Dermis blood vessel endothelial cell (primary cell): ENCODE results near the gene NPTN. TPM values are rescaled to one million over a fixed set of nuclear protein-coding genes. Genes with fewer than 3 reads are reported as not detected.
A peak's percentile ranks its signal among the peaks of the same experiment; 100 is the strongest.
"Not testable (repeated sequence)": the region's sequence is repeated elsewhere in the genome, so short reads cannot be mapped to it uniquely, and the experiment has no call there.

Source experiments
- DNase-seq: peaks from one replicate; pipeline ENCODE4 v3.0.0; 2010
- total RNA-seq: library from RNA; depleted of rRNA; stranded (reverse); fragments of >200 nt; gene quantifications from 2 replicates; pipeline ENCODE4 v1.2.3, GENCODE V29; 2014

NPTN gene
- total RNA-seq, 1 donor from 2014 or later = 102 TPM

DNA sequence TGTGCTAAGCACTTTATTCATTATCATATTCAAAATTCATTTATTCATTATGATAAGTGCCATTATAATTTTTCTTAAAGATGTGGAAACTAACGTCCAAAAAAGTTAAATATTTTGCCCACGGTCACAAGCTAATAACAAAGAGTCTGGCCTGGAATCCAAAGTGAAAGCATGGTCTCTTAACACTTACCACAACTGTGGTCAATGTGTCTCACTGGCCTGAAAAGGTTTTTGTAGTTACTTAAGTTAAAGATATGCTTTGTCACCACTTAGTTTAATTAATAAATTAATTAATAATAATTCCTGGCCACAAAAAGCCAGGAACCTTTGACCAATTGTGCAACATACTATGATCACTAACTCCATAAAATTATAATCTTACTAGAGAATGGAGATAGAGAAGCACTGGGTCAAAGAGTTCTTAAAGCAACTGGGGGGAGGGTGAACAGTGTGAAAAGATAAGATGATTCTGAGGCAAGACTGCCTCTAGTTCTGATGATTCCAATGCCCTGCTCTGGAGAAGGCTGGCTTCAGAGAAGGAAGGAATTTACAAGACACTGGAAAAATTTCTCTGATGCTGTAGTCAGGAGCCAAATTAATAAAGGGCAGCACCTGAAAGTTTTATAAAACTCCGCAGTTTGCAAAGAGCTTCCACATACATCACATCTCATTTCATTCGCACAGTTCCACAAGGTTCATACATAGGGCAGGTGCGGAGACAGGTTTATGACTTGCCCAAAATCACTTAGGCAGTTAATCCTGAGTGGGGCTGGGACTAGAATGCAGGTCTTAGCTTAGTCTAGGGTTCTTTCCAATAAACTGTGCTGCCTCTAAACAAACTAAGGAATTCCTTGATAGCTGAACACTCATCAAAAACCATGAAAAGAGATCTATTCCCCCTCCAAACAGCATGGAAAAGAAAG is 32.5 kb downstream of the NPTN start:
- DNase-seq = no peak

DNA sequence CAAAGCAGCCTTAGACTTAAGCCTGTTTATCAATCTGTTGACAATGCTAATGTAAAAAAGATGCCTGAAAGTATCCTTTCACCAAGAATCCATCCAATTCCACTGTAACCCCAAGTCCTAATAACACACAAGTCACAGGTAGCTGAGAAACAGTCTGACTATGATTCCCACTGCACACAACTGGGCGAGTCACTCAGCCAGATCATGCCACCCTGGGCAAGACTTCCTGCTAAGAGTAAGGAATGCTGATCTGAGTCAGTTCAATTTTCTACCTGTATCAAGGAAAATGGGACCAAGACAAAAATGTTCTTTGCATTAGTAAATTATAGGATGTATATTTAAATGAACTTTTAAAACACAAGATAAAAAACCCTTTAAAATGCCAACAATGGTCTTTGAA is 33.3 kb downstream of the NPTN start:
- DNase-seq = peak; percentile 32

DNA sequence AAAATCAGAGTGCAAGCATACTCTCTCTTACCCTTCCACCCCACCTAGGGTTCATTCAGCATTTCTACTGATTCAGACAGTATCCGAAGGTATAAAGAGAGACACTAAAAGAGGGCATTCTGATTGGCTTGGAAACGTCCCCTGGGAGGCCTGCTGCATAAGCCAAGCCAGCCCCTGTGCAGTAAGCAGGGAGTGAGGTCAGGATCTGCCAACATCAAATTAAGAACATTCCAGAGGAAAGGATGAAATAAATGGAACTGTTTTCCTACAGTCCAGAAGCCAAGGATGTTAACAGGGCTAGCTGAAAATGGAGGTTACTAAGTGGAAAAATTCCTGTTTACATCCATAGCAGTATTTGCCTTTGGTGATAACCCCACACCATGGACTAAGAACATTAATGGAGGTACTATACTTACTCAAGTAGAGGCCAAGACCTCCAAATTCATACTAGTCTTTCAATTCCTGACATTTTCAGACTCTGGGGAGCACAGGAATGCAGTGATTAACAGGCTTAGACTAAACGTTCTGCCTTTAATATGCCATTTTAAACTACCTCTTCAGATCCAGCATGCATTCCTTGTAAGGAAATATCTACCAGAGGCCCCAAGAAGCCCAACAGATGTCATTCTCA is 34.5 kb downstream of the NPTN start:
- DNase-seq = no peak

DNA sequence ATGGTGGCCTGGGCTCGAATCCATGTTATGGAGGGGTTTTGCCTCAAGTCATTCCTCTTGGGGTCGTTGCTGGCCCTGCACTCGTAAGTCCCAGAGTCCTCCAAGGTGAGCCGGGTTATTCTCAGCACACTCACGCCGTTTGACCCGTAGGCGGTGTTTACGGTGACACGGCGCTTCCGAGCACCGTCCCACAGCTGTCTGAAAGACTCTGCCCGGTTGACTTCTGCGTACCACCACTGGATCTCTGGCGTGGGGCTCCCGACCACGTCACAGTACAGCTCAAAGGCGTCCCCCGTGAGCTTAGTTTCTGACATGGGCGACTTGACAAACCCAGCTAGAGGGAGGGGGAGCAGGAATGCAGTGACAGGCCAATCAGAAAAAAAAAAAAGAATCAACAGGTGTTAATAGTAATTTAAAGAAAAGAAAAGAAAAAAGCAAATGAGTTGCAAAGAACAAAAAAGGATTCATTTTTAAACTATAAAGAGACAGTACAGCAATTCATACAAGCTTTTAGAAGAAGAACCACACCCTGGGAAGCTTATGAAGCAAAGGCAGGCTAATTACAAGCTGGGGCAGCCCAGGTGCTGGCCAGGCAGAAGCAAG is 36.1 kb downstream of the NPTN start:
- no peak for DNase-seq

DNA sequence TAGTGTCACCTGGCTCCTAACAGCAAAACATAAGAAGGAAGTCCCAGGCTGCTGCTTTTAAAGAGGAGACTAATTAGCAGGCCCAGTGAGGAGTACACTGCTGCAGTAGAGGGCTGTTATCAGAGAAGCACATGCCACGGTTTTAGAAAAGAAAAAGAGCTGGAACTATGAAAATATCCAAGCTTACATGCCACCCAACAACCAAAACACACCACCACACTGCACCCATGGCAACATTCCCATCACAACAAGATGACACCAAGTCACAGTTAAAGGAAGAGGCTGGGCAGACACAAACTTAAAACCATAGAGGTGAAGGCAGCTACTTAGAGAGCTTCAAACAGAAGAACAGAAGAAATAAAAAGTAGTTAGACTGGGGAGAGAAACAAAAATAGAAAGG is 37.0 kb downstream of the NPTN start:
- no peak for DNase-seq

DNA sequence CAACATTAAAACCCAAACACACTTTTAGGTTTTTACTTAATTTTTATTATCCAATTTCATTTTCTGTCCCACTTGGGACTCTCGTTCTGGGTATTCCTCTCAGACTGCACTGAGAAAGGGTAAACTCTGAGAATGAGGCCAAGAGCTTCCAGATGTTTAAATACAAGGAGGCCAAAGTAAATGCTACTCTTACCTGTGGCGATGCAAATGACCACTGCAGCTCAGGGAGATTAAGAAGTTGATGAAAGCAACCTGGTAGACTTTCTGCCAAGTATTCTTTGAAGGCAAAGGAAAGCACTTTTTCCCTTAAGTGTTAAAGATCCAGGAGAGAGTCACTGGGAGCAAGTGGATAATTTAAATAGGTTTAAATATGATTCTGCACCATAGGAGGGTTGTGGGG is 39.1 kb downstream of the NPTN start:
- DNase-seq = no peak

DNA sequence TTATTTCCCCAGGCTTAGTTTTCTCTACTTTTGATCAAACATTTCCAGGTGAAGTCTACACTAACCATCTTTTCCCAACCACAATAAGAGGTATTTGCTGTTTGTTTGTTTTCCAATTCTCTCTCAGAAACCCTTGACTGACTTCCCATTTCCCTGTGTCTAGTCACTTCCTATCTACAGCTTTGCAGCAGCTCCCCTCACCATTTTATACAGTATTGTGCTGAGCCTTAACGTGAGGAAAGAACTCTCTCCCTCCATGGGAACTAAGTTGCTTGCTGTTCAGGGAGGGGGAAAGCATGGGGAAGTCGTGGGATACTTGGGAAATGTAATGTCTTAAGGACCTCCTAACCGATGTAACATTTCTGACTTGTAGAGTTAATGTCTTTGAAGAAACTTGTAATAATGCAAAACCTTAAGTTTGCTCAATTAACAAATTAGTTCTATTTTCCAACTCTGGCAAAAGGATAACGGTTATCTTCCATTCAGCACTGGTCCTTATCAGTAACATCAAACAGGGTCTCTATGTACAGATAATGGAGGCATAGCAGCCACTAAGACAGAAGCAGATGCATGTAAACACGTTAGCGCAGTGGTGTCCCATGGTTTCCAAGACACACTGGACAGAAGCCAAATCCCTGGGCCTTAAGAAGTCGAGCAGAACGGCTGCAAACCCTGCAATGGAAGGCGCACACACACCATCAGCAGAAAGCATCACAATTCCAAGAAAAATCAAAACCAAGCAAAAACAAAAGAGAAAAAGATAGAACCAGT is 39.7 kb downstream of the NPTN start:
- DNase-seq = peak; percentile 53

DNA sequence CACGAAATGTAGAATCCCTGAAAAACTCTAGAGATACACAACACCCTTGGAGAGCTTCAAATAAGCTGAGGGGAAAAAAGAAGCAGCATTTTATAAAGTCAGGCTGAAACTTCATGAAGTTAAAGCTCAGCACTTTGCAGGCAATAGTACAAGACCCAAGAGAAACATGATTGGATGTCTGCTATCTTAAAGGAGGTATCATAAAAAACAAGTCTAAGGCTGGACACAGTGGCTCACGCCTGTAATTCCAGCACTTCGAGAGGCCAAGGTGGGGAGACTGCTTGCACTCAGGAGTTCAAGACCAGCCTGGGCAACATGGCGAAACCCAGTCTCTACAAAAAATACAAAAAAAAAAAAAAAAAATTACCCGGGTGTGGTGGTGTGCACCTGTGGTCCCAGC is 42.9 kb downstream of the NPTN start:
- DNase-seq = no peak

DNA sequence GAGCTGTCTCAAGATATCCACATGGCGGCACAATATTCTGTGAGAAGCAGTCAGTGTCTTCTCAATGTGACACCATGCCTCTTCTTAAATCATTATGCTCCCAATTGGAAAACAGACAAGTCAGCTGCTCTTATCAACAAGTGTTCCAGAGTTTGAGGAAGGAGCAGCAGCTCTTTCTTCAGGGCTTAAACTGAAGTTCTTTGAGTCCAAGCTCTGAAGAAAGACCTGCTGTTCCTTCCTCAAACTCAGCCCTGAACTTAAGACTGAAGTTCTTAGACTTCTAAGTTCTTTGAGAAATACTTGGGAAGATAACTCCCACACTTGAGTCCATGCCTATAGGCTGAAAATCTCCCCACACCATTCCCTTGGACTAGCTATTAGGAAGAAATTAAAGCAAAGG is 43.4 kb downstream of the NPTN start:
- no peak for DNase-seq

DNA sequence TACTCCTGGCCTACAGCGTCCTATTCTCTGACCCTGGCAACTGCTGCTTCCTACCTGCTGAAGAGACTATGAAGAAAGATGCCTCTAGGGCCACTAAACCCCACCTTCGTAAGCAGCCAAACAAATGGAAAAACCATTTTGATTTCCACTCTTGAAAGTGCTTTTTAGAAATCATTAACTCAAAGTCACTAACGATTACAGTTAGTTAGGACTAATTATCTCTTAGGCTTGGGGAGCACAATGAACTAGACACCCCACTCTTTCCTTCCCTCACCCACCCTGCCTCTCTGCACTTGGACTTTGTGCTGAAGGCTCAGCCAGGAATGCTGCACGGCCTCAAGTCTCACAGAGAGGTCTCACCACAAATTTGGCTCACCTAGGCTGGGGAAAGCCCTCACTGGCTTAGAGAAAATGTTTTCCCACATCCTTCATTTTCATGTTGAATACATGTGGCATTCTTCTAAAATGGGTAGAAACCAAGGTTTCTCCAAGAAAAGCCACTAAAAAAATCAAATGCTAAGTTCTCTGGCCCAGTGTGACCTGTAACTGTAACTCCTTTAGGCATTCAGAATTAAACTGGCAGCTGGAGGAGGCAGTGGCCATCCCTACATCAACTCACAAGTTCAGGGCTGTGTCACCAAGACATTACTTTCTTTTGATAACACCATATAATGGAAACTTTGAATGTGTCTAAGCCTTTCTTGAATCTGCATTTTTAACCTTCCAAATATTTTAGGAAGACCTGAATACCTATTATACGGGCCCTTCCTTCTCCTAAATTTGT is 47.1 kb downstream of the NPTN start:
- DNase-seq = no peak

DNA sequence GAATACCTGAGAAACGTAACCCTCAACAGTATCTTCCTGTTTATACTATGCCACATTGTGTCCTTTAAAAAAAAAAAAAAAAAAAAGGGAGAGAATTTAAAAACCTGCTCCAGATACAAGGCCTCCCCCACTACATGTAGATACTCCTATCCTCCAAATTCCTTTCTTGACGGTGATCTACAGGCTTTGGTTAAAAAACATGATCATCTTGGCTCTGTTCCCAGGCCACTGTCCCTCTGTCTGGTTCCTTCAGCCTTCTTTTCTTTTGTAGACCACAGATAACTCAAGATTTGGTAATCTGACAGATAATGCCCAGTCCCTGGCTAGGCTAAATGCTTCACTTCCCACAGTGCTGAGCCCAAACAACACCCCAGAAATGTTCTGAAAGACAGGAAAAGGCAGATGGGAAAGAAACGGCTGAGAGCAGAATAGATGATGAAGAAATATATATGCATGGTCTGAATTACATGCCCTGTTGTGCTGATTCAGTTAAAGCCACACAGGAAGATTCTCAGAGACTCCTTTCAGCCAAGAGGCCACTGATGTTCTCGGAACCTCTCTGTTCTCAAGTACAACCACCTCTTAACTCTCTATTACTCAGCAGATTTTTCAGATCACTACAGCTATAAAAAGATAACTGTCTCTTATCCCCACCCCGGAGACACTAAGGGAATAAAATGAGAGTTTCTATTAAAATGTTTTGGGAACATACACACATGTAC is 48.3 kb downstream of the NPTN start:
- no peak for DNase-seq

DNA sequence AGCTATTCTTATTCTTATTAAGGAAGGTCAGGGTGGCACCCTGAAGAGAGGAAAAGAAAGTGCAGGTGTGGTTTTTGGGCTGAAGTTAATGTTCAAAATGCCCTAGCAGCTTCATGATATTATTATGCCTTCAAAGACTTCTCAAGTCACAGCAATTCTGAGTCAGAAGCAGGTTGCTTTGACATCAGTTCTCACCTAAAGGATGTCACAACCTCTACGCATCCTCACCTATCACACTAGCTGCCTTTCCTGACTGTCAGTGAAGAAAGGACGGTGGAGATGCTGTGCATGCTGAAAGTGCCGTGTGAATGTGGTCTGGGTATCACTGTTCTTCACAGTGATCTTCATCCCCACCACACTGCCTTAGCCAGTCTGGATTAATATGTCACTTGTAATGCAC is 49.6 kb downstream of the NPTN start:
- DNase-seq = no peak

DNA sequence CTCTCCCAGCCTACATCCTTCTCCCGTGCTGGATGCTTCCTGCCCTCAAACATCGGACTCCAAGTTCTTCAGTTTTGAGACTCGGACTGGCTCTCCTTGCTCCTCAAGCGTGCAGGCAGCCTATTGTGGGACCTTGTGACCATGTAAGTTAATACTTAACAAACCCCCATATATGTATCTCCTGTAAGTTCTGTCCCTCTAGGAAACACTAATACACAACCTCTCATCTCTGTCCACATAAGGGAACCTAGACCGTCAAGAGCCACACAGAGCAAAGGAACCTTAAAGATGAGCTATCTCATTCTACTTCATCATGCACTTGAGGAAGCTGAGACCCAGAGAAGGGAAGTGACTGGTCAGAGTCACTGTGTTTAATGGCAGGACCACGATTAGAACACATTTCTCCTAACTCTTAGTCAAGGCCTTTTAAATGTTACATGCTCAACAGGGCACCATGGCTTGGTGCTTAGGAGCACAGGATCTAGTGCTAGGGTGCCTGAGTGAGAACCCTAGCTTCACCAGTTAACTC is 50.3 kb downstream of the NPTN start:
- no peak for DNase-seq

DNA sequence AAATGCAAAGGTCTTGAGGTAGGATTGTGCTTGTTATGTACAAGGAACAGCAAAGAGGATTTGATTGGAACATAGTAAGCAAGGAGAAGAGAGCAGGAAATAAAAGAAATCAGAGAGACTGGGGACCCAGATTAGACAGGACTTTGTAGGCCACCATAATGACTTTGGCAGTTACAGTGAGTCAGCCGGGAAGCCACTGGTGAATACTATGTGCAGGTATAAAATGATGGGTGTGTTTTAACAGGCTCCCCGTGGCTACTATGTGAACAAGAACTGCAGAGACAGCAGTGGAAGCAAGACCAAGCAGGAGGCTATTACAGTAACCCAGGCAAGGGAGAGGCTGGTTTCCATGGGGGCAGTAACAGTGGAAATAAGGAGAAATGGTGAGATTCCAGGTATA is 55.2 kb downstream of the NPTN start:
- DNase-seq = no peak

DNA sequence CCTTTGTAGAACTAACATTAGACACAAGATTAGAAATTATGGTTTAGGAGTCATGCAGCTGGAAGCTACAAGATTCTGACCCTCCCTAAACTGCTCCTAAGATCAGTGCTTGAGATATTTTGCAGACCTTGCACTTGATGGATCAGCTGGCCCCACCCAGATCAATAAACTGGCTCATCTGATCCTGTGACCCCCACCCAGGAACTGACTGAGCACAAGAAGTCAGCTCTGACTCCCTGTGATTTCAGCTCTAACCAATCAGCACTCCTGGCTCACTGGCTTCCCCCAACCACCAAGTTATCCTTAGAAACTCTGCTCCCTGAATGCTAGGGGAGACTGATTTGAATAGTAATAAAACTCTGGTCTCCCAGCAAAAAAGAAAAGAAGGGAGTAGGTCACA is 55.6 kb downstream of the NPTN start:
- DNase-seq = not testable (repeated sequence)

DNA sequence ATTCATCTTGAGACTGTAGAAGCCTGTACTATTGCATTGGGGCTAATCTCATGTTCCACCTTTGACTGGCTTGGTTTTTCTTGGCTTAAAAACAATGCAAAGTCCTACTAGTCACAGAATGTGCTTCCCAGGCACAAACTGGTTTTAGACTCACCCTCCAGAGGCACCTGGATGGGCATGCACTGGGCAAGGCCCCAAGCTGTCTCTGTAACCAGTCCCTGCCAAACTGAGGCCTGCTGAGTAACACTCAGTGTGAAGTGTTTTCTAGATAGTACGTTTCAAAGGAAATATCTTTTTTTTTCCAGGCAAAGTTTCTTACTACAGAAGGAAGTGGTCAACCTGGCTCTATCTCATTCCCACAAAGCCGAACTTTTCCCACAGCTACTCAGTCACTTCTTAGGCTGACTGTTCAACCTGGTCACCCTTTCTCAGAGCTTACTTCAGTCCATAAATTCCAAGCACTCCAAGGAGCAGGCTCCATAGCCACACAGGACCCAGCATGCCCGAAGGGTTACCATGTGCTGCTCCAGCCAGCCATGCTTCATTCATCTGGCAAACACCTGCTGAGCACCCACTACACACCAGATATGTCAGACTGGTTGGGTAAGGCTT is 57.4 kb downstream of the NPTN start:
- no peak for DNase-seq

DNA sequence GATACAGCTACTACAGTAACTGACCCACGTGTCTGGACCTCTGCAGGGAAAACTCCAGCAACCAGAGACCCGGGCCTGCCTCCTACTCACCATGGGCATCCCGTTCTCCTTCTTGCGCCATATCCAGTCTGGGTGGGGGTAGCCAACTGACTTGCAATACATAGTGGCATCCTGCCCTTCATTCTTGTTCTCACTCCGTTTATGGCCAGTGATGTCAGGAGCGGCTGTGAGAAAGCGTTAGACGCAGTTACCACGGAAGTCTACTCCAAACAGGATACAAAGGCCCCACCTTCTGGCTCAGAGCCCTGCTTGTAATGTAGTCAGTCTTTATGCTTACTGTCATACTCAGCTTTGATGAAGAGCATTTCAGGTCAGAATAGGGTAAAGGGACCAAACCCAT is 59.6 kb downstream of the NPTN start:
- peak; percentile 93 for DNase-seq

DNA sequence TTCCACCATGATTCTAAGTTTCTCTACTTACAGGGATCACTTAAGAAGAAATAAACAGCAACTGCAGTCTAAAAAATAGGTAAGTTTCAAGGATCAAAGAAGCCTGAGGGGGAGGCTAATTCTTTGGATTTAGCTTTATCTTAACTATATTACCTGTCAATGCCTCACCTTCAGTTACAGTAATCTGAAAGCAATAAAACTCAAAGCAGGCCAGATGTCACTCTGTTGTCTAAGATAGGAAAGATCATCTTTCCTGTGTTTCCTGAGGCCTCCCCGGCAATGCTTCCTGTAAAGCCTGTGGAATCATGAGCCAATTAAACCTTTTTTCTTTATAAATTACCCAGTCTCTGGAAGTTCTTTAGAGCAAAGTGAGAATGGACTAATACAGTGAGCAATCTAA is 60.2 kb downstream of the NPTN start:
- DNase-seq = no peak

DNA sequence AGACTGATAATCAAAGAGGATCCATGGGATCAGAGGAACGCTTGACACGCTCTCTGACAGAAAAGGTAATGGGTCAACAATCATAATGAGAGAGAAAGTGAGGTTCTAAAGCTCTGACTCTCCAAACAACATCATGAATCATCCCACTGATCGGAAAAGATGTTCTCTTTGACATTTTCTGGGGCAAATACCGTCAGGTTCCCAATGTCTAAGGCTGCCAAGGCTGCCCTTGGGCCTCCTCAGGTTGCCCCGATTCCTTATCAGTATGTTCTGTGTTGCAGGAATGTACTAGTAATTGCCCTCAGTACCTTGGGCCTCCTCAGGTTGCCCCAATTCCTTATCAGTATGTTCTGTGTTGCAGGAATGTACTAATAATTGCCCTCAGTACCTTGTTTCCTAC is 60.9 kb downstream of the NPTN start:
- no peak for DNase-seq

DNA sequence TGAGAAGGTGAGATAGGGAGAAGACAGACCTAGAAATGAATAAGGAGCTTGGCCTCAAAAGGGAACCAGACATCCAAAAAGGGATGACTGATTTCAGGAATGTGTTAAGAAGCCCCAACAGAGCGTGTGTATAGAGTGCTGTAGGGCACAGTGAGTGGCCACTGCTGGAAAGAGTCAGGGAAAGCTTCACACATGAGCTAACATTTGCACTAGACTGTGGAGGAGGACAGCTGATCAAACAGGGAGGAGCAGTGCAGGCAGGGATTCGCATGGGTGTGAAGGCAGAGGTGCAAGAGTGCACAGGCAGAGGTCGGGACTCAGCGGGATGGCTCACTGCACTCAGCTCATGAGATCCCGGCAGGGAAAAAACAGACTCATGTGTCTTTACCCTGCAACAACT is 61.8 kb downstream of the NPTN start:
- no peak for DNase-seq
